SU-DHL-6 (cell line): ENCODE data around the gene ACP5.

Experiments used
- EZH2phosphoT487 ChIP-seq: fragments of 200-600 bp; sonication (generic), shearing (Covaris generic); conservative IDR thresholded peaks from 2 replicates; pipeline ENCODE4 v1.6.1; 2018; ENCODE audit warnings: mild to moderate bottlenecking, antibody characterized with exemption, low read length, moderate library complexity, mixed read lengths
- TF ChIP-seq, protein P1 (sequence below): fragments of 200-600 bp; sonication (generic); IDR thresholded peaks from one replicate; pipeline ENCODE4 v1.5.1; 2017; ENCODE audit warnings: antibody characterized with exemption, mild to moderate bottlenecking, low read length, moderate library complexity; ENCODE audit not compliant: insufficient read depth, poor library complexity, severe bottlenecking

DNA sequence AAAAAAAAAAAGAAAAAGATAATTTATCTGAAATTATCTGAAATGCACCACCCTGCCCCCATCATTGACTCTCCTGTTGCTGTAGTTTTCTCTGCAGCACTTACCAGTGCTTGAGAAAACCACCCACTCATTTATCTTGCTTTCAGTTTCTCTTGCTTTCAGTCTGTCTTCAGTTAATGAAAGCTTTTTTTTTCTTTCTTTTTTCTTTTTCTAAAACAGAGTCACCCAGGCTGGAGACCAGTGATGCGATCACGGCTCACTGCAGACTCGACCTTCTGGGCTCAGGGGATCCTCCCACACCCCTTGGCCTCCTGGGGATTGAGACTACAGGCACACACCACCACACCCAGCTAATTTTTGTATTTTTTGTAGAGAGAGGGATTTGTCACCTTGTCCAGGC lies 4.3 kb upstream of the ACP5 start:
- TF ChIP-seq, protein P1, sequence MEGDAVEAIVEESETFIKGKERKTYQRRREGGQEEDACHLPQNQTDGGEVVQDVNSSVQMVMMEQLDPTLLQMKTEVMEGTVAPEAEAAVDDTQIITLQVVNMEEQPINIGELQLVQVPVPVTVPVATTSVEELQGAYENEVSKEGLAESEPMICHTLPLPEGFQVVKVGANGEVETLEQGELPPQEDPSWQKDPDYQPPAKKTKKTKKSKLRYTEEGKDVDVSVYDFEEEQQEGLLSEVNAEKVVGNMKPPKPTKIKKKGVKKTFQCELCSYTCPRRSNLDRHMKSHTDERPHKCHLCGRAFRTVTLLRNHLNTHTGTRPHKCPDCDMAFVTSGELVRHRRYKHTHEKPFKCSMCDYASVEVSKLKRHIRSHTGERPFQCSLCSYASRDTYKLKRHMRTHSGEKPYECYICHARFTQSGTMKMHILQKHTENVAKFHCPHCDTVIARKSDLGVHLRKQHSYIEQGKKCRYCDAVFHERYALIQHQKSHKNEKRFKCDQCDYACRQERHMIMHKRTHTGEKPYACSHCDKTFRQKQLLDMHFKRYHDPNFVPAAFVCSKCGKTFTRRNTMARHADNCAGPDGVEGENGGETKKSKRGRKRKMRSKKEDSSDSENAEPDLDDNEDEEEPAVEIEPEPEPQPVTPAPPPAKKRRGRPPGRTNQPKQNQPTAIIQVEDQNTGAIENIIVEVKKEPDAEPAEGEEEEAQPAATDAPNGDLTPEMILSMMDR: no peak
- no peak for TF ChIP-seq EZH2phosphoT487
